H1 (cell line): ENCODE data around the gene CLMP. TPM values are rescaled to one million over a fixed set of nuclear protein-coding genes. Genes with fewer than 3 reads are reported as not detected.

ENCODE experiments used
- CTCF ChIA-PET: fragments of 300-600 bp; sonication (Branson Sonifier 250); formaldehyde crosslinking; loops from one replicate; lab custom pipeline; 2021; ENCODE audit not compliant: partially characterized antibody; lab: Charles Lee
- POLR2A ChIA-PET: fragments of 300-600 bp; sonication (Branson Sonifier 250); formaldehyde crosslinking; loops from one replicate; lab custom pipeline; 2021; ENCODE audit warnings: inconsistent platforms; ENCODE audit not compliant: partially characterized antibody; lab: Charles Lee
- DNase-seq, 2 experiments: peaks; one replicate each; pipeline versions ENCODE4 v3.0.0 to v3.0.0-alpha.2; 2010 to 2022; ENCODE audit warnings: low spot score in 2 of 2, low read depth in 1 of 2, mixed read lengths in 1 of 2
- FAIRE-seq: peaks from 2 replicates; lab custom pipeline; 2011; peaks lifted over from hg19 to GRCh38; lab: Jason Lieb, UNC
- H2AFZ ChIP-seq: 2 replicates; pipeline ENCODE4 v1.8.1; 2012; ENCODE audit warnings: low read length, inconsistent platforms
- H2AK5ac ChIP-seq: 2 replicates; pipeline ENCODE4 v1.6.1; 2013; ENCODE audit warnings: low read depth, low read length
- H2BK120ac ChIP-seq: replicated peaks from 2 replicates; pipeline ENCODE3; 2013; ENCODE audit warnings: low read depth, low read length, inconsistent platforms
- H2BK12ac ChIP-seq: 2 replicates; pipeline ENCODE4 v1.6.1; 2013; ENCODE audit warnings: low read depth, low read length
- H2BK15ac ChIP-seq: 2 replicates; pipeline ENCODE4 v1.6.1; 2013; ENCODE audit warnings: low read length
- H2BK20ac ChIP-seq: 2 replicates; pipeline ENCODE4 v1.6.1; 2013; ENCODE audit warnings: low read length
- H2BK5ac ChIP-seq: 2 replicates; pipeline ENCODE4 v1.6.1; 2013; ENCODE audit warnings: low read depth, low read length
- H3K14ac ChIP-seq: 2 replicates; pipeline ENCODE4 v1.6.1; 2013; ENCODE audit warnings: inconsistent platforms; ENCODE audit not compliant: insufficient read length
- H3K18ac ChIP-seq: 2 replicates; pipeline ENCODE4 v1.6.1; 2013; ENCODE audit warnings: low read length; ENCODE audit errors: extremely low read depth
- H3K23ac ChIP-seq: 2 replicates; pipeline ENCODE4 v1.6.1; 2013; ENCODE audit warnings: inconsistent platforms; ENCODE audit not compliant: insufficient read length
- H3K23me2 ChIP-seq: 2 replicates; pipeline ENCODE4 v1.6.1; 2013; ENCODE audit warnings: low read depth, low read length
- H3K27ac ChIP-seq: 2 replicates; pipeline ENCODE4 v1.6.1; 2011; ENCODE audit warnings: low read depth, low read length, inconsistent platforms
- H3K27me3 ChIP-seq, 4 experiments: replicated peaks in 1 of 4; 1 replicate in 1 of 4; 2 replicates in 3 of 4; pipeline versions ENCODE4 v1.6.1 to v1.8.1; 2011 to 2013; ENCODE audit warnings: low read length in 3 of 4, mild to moderate bottlenecking in 3 of 4, inconsistent platforms in 2 of 4, mixed read lengths in 2 of 4, moderate library complexity in 1 of 4; ENCODE audit not compliant: control insufficient read depth in 3 of 4, insufficient read depth in 3 of 4; ENCODE audit errors: extremely low read depth in 1 of 4
- H3K36me3 ChIP-seq, 4 experiments: 2 replicates each; pipeline versions ENCODE4 v1.6.1 to v1.8.1; 2011 to 2013; ENCODE audit warnings: mild to moderate bottlenecking in 4 of 4, low read length in 3 of 4, moderate library complexity in 2 of 4, control low read depth in 1 of 4, inconsistent platforms in 1 of 4; ENCODE audit not compliant: insufficient read depth in 4 of 4, control insufficient read depth in 2 of 4
- H3K4ac ChIP-seq: replicated peaks from 2 replicates; pipeline ENCODE3; 2013; ENCODE audit warnings: low read length, low read depth, mixed read lengths, inconsistent platforms; ENCODE audit not compliant: insufficient read length
- H3K4me1 ChIP-seq, 4 experiments: replicated peaks in 1 of 4; 1 replicate in 1 of 4; 2 replicates in 3 of 4; pipeline versions ENCODE4 v1.6.1 to v1.8.1; 2011 to 2013; ENCODE audit warnings: low read length in 3 of 4, inconsistent platforms in 2 of 4, mixed read lengths in 1 of 4; ENCODE audit not compliant: insufficient read depth in 4 of 4, control insufficient read depth in 3 of 4
- H3K4me2 ChIP-seq, 2 experiments: 2 replicates each; pipeline versions ENCODE4 v1.6.1 to v1.8.1; 2011 to 2013; ENCODE audit warnings: low read depth in 2 of 2, low read length in 2 of 2, control low read depth in 1 of 2, inconsistent platforms in 1 of 2, mild to moderate bottlenecking in 1 of 2; ENCODE audit not compliant: insufficient read depth in 1 of 2
- H3K4me3 ChIP-seq, 4 experiments: fragments of 200-600, 300-600 bp in 1 of 4; sonication (generic), shearing (Covaris generic), sonication (Bioruptor Twin) in 1 of 4; 2 replicates each; pipeline versions ENCODE4 v1.5.1 to v1.8.1; 2011 to 2016; ENCODE audit warnings: low read length in 4 of 4, low read depth in 3 of 4, control low read depth in 2 of 4, inconsistent platforms in 2 of 4, mild to moderate bottlenecking in 2 of 4, mixed read lengths in 1 of 4, moderate library complexity in 1 of 4; ENCODE audit not compliant: insufficient read depth in 2 of 4; ENCODE audit errors: extremely low read depth in 1 of 4
- H3K56ac ChIP-seq: replicated peaks from 2 replicates; pipeline ENCODE3; 2013; ENCODE audit warnings: low read depth, mild to moderate bottlenecking, mixed read lengths, low read length, inconsistent platforms; ENCODE audit not compliant: insufficient read length
- H3K79me1 ChIP-seq: 2 replicates; pipeline ENCODE4 v1.6.1; 2013; ENCODE audit warnings: low read depth, low read length, control low read depth
- H3K79me2 ChIP-seq, 2 experiments: 2 replicates each; pipeline versions ENCODE4 v1.6.1 to v1.8.1; 2012 to 2013; ENCODE audit warnings: low read length in 2 of 2, mild to moderate bottlenecking in 2 of 2, inconsistent platforms in 1 of 2; ENCODE audit not compliant: insufficient read depth in 2 of 2, control insufficient read depth in 1 of 2
- H3K9ac ChIP-seq, 4 experiments: replicated peaks in 1 of 4; 1 replicate in 1 of 4; 2 replicates in 3 of 4; pipeline versions ENCODE4 v1.6.1 to v1.8.1; 2011 to 2013; ENCODE audit warnings: low read depth in 3 of 4, low read length in 3 of 4, control low read depth in 2 of 4, mild to moderate bottlenecking in 2 of 4, moderate library complexity in 2 of 4, inconsistent platforms in 1 of 4; ENCODE audit errors: extremely low read depth in 1 of 4
- H3K9me3 ChIP-seq, 2 experiments: 2 replicates each; pipeline versions ENCODE4 v1.6.1 to v1.8.1; 2012 to 2013; ENCODE audit warnings: mild to moderate bottlenecking in 2 of 2, moderate library complexity in 2 of 2, control low read depth in 1 of 2, inconsistent platforms in 1 of 2, low read depth in 1 of 2, low read length in 1 of 2, mixed read lengths in 1 of 2; ENCODE audit not compliant: insufficient read depth in 2 of 2
- H4K20me1 ChIP-seq, 2 experiments: replicated peaks in 1 of 2; 2 replicates each; pipeline versions ENCODE3 to v1.8.1; 2011 to 2013; ENCODE audit warnings: inconsistent platforms in 2 of 2, low read length in 2 of 2, mild to moderate bottlenecking in 1 of 2; ENCODE audit not compliant: insufficient read depth in 2 of 2, control insufficient read depth in 1 of 2
- H4K5ac ChIP-seq: 2 replicates; pipeline ENCODE4 v1.6.1; 2013; ENCODE audit warnings: low read length, low read depth, mixed read lengths, inconsistent platforms; ENCODE audit not compliant: insufficient read length
- H4K8ac ChIP-seq: 2 replicates; pipeline ENCODE4 v1.8.0; 2013; ENCODE audit warnings: mild to moderate bottlenecking, moderate library complexity, low read length, inconsistent platforms; ENCODE audit not compliant: insufficient read depth; ENCODE audit errors: extremely low read depth
- H4K91ac ChIP-seq: replicated peaks from 2 replicates; pipeline ENCODE3; 2013; ENCODE audit warnings: low read length, mixed read lengths, inconsistent platforms; ENCODE audit not compliant: insufficient read length
- JUN ChIP-seq: IDR thresholded peaks from 2 replicates; pipeline ENCODE4 v1.6.1; 2011; ENCODE audit warnings: low read depth, mild to moderate bottlenecking, improper control_type of control experiment, low read length
- RFX5 ChIP-seq: IDR thresholded peaks from 2 replicates; pipeline ENCODE4 v1.6.1; 2011; ENCODE audit warnings: low read depth, low read length, improper control_type of control experiment, borderline replicate concordance
- SIN3A ChIP-seq, 2 experiments: IDR thresholded peaks in 1 of 2; conservative IDR thresholded peaks in 1 of 2; 2 replicates each; pipeline ENCODE4 v1.6.1; 2011 to 2012; ENCODE audit warnings: low read length in 2 of 2, improper control_type of control experiment in 1 of 2, low read depth in 1 of 2, mild to moderate bottlenecking in 1 of 2
- WGBS, 2 experiments: shearing (Covaris generic) in 1 of 2; methylation state at CpG; one replicate each; pipeline versions ENCODE4 v1.1.6 to v1.1.7; 2013 to 2015; ENCODE audit warnings: low lambda C conversion rate in 2 of 2, mixed read lengths in 2 of 2, inconsistent platforms in 1 of 2, low coverage in 1 of 2, missing lambda C conversion rate in 1 of 2; ENCODE audit not compliant: insufficient replicate concordance in 2 of 2, insufficient coverage in 1 of 2, insufficient read length in 1 of 2; ENCODE audit errors: extremely low coverage in 1 of 2, missing lambda C conversion rate in 1 of 2; 5-methylcytosine and 5-hydroxymethylcytosine counted together
- polyA plus RNA-seq, 7 experiments: library from polyadenylated mRNA; depleted of rRNA in 3 of 7; stranded (reverse) in 5 of 7; unstranded in 2 of 7; fragments of >200 nt in 5 of 7; fragments of 200-250 nt in 2 of 7; gene quantifications; 1 replicate in 5 of 7; 2 replicates in 1 of 7; 4 replicates in 1 of 7; pipeline versions ENCODE4 v1.2.1 to v1.2.3, GENCODE V29; 2011 to 2013; ENCODE audit warnings: missing spikeins in 2 of 7, mixed read lengths in 2 of 7
- total RNA-seq: library from RNA; stranded (reverse); fragmentation: NEBNext Ultra II Directional; extraction: Animal tissue kit (Norgen Biotek cat#: 25700); gene quantifications from 2 replicates; pipeline ENCODE4 v1.2.1, GENCODE V29; 2021

The CLMP gene
- total and polyA plus RNA-seq, 2 of the 8 experiments (the other 6 are each of a cell fraction or from before 2014, with no cell fraction given): 9.9 to 24.1 TPM

GRCh38 chr11:123231256-123231655 lies 36.2 kb upstream of the CLMP start:
- 90% methylated on average over 6 of the region's 6 CpGs; no CpG with 5 or more reads in 1 of the 2 experiments for WGBS, 2 experiments

More at GRCh38 chr11:123231256-123231655, 36.2 kb upstream of the CLMP start:
- Histone ChIP-seq H2AK5ac (no peak overlapping the region), H3K4ac (no peak overlapping the region), H3K23ac (no peak overlapping the region), H4K5ac (no peak overlapping the region), H2BK120ac (no peak overlapping the region), H3K36me3 (no peaks in the 10 kb centered on the region), H3K9me3 (no peaks in the 10 kb centered on the region), H3K9ac (no peak overlapping the region), H3K4me3 (no peak overlapping the region), H2BK20ac (no peak overlapping the region), H2BK12ac (no peak overlapping the region), H4K20me1 (no peaks in the 10 kb centered on the region), H3K14ac (no peak overlapping the region), H2AFZ (no peak overlapping the region), H4K8ac (no peak overlapping the region), H3K79me2 (no peaks in the 10 kb centered on the region), H3K4me2 (no peak overlapping the region), H3K56ac (no peak overlapping the region), H2BK15ac (0 out of 2 replicates have a peak overlapping the region, but pooled peaks have one; percentile 49), H3K79me1 (no peaks in the 10 kb centered on the region), H2BK5ac (no peak overlapping the region), H3K4me1 (peaks cover 0 to 6% (median 1%) of the 10 kb centered on the region in 4 experiments; a peak in 1 of 7 replicates), H3K23me2 (no peaks in the 10 kb centered on the region; the same call in 1 of the 2 replicates), H3K27me3 (no peaks in the 10 kb centered on the region), H3K27ac (no peak overlapping the region), H4K91ac (no peak overlapping the region), H3K18ac (no peak overlapping the region)
- no peak for FAIRE-seq
- TF ChIP-seq JUN (no peak), RFX5 (no peak), SIN3A (conservative IDR thresholded peaks at IDR 0.05 in 1 of 2, IDR thresholded peaks at IDR 0.05 in 1 of 2; ENCODE audit: low read depth in 1 of 2, low read length in 2 of 2) (no peak)
- DNase-seq: no peak
- ChIA-PET POLR2A (interaction anchor here (1.4 kb wide), 1 partner anchor 19 kb away, joined by 3 read pairs; no protein-coding TSS in a partner anchor), CTCF (interaction anchor here (0.5 to 9.8 kb wide), 10 partner anchors 12 to 337 kb away, joined by 3 to 92 read pairs (median 5); no protein-coding TSS in a partner anchor)
